Renal pelvis (tissue), 4 donors: Measurements from ENCODE around the gene CHP1. TPM values are rescaled to one million over a fixed set of nuclear protein-coding genes. Genes with fewer than 3 reads are reported as not detected.
"Not testable (repeated sequence)": the region's sequence is repeated elsewhere in the genome, so short reads cannot be mapped to it uniquely, and the experiment has no call there.

Experiments used
- DNase-seq: peaks from one replicate; pipeline ENCODE4 v3.0.0-alpha.2; 2013
- polyA plus RNA-seq, 3 donors: library from polyadenylated mRNA; unstranded; fragments of 120-200 nt; gene quantifications; one replicate each; pipeline ENCODE4 v1.2.1, GENCODE V29; 2013; ENCODE audit not compliant: insufficient read length in 3 of 3

Gene CHP1
- polyA plus RNA-seq, 3 donors, result 55.0 to 70.8 (median 59.6) TPM

- DNase-seq, result peak; percentile 46
Observed at GRCh38 chr15:41241221-41241964, 10.3 kb downstream of the CHP1 start.

- not testable (repeated sequence) for DNase-seq
Observed at GRCh38 chr15:41250745-41251144, 19.7 kb downstream of the CHP1 start.

GRCh38 chr15:41251411-41251810 is 20.3 kb downstream of the CHP1 start:
- no peak for DNase-seq

GRCh38 chr15:41254560-41254959 is 23.5 kb downstream of the CHP1 start:
- DNase-seq, result no peak

- DNase-seq, result no peak
Observed at GRCh38 chr15:41256103-41256502, 25.0 kb downstream of the CHP1 start.

- DNase-seq, result peak; percentile 7
Observed at GRCh38 chr15:41256577-41257038, 25.5 kb downstream of the CHP1 start.

- no peak for DNase-seq
Observed at GRCh38 chr15:41258750-41259471, 27.8 kb downstream of the CHP1 start.

- no peak for DNase-seq
Observed at GRCh38 chr15:41259546-41260189, 28.6 kb downstream of the CHP1 start.

- DNase-seq, result not testable (repeated sequence)
Observed at GRCh38 chr15:41260924-41261323, 29.9 kb downstream of the CHP1 start.

- DNase-seq, result no peak
Observed at GRCh38 chr15:41262571-41262970, 31.5 kb downstream of the CHP1 start.

- DNase-seq, result no peak
Observed at GRCh38 chr15:41263891-41264351, 32.9 kb downstream of the CHP1 start.

GRCh38 chr15:41269887-41270286 is 38.8 kb downstream of the CHP1 start:
- DNase-seq, result no peak

GRCh38 chr15:41276831-41277230 is 45.8 kb downstream of the CHP1 start:
- DNase-seq, result no peak

- no peak for DNase-seq
Observed at GRCh38 chr15:41278319-41278718, 47.3 kb downstream of the CHP1 start.

- DNase-seq, result no peak
Observed at GRCh38 chr15:41279535-41280283, 48.6 kb downstream of the CHP1 start.

- DNase-seq, result no peak
Observed at GRCh38 chr15:41281236-41281635, 50.2 kb downstream of the CHP1 start.

GRCh38 chr15:41282436-41282835 is 51.4 kb downstream of the CHP1 start:
- DNase-seq, result not testable (repeated sequence)

GRCh38 chr15:41282980-41283652 is 52.0 kb downstream of the CHP1 start:
- not testable (repeated sequence) for DNase-seq

- peak; percentile 99 for DNase-seq
Observed at GRCh38 chr15:41283653-41284426, 52.8 kb downstream of the CHP1 start.

- DNase-seq, result no peak
Observed at GRCh38 chr15:41284427-41285177, 53.5 kb downstream of the CHP1 start.
